Measurements from ENCODE around the gene SLC25A23.

SLC25A23 gene

GRCh38 chr19:6421075-6422014 lies 38.2 kb downstream of the SLC25A23 start:
- no peak for FAIRE-seq
- peak; percentile 11 for DNase-seq (ENCODE audit: insufficient read length, low spot score)

GRCh38 chr19:6418562-6418932 lies 41.0 kb downstream of the SLC25A23 start:
- TF ChIP-seq, protein P1, sequence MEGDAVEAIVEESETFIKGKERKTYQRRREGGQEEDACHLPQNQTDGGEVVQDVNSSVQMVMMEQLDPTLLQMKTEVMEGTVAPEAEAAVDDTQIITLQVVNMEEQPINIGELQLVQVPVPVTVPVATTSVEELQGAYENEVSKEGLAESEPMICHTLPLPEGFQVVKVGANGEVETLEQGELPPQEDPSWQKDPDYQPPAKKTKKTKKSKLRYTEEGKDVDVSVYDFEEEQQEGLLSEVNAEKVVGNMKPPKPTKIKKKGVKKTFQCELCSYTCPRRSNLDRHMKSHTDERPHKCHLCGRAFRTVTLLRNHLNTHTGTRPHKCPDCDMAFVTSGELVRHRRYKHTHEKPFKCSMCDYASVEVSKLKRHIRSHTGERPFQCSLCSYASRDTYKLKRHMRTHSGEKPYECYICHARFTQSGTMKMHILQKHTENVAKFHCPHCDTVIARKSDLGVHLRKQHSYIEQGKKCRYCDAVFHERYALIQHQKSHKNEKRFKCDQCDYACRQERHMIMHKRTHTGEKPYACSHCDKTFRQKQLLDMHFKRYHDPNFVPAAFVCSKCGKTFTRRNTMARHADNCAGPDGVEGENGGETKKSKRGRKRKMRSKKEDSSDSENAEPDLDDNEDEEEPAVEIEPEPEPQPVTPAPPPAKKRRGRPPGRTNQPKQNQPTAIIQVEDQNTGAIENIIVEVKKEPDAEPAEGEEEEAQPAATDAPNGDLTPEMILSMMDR (IDR thresholded peaks at IDR 0.05; ENCODE audit: insufficient read depth, missing control alignments), result no peak
- no peak for DNase-seq (ENCODE audit: insufficient read length, low spot score)
- no peak for FAIRE-seq

More at GRCh38 chr19:6421075-6422014, 38.2 kb downstream of the SLC25A23 start:
- TF ChIP-seq, protein P1 (IDR thresholded peaks at IDR 0.05; ENCODE audit: insufficient read depth, missing control alignments), result no peak

DNA sequence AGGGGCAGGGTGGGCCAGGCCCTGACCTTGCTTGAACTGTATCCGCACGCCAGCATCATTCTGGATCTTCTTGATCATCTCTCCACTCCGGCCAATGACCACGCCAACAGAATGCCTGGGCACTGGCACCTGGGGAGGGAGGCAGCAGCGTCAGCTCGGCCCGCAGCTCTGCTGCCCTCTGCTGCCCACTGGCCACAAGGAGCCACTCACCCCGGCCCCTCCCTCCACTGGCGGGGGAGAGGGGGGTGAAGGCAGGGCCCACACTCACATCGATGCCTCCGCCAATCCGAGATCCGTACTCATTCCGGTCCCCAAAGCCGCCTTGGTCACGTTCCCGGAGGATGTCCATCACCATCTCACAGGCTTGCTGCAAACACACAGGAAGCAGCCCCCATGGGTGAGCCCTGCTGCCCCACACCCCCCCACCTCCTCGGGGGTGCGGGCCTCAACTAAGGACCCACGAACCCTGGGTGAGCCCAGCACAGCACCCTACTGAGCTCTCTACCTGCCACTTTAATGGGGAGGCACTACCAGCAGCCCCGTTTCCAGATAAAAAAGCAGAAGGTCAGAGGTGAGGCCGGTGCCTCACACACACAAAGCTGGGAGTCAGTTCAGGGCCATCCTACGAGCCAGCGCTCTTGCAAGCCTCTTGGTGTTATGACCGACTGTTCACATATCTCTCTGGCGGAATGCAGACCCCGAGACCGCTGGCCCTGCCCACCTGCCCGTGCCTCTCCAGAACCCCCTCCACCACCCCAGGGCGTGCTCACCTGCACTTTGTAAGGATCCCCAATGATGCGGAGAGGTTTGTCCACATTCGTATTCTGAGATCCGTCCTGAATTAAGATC lies 41.7 kb downstream of the SLC25A23 start:
- FAIRE-seq, result no peak
- TF ChIP-seq, protein P1 (IDR thresholded peaks at IDR 0.05; ENCODE audit: insufficient read depth, missing control alignments), result no peak
- DNase-seq (ENCODE audit: insufficient read length, low spot score), result peak; percentile 19

DNA sequence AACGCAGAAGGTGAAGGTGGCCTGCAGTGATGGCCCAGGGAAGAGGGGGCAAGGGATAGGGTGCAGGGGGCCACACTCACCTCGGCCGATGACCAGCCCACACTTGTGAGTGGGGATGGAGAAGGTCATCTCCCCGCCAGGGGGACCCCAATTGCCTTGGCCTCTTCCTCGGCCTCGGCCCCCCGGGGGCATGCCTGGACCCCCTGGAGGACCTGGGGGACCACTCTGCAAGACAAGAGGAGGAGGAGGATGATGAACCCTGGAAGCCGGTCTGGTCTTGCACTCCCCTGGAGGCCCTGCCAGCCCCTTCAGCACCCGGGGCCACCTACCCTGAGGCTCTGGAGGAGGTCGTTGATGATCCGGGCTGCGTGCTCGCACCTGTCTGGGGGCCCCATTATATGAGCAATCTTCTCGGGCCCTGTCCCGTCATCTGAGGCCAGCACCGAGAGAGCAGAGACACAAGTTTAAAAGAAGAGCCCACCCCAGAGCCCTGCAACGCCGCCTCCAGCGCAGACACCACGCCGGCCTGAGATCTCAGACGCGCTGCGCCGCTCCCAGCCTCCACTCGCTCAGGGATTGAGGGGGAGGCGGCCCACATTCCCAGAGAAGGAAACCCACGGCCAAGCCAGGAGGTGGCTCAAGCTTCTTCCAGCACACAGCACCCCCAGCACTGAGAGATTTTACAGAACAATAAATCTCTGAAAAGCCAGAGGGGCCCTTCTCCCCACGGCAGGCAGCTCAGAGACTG lies 42.8 kb downstream of the SLC25A23 start:
- no peak for FAIRE-seq
- peak; percentile 1 for DNase-seq (ENCODE audit: insufficient read length, low spot score)
- TF ChIP-seq, protein P1 (IDR thresholded peaks at IDR 0.05; ENCODE audit: insufficient read depth, missing control alignments), result no peak

- no peak for FAIRE-seq
- peak; percentile 13 for DNase-seq (ENCODE audit: insufficient read length, low spot score)
- TF ChIP-seq, protein P1 (IDR thresholded peaks at IDR 0.05; ENCODE audit: insufficient read depth, missing control alignments), result no peak
Measured at GRCh38 chr19:6415591-6416190, 43.9 kb downstream of the SLC25A23 start.

DNA sequence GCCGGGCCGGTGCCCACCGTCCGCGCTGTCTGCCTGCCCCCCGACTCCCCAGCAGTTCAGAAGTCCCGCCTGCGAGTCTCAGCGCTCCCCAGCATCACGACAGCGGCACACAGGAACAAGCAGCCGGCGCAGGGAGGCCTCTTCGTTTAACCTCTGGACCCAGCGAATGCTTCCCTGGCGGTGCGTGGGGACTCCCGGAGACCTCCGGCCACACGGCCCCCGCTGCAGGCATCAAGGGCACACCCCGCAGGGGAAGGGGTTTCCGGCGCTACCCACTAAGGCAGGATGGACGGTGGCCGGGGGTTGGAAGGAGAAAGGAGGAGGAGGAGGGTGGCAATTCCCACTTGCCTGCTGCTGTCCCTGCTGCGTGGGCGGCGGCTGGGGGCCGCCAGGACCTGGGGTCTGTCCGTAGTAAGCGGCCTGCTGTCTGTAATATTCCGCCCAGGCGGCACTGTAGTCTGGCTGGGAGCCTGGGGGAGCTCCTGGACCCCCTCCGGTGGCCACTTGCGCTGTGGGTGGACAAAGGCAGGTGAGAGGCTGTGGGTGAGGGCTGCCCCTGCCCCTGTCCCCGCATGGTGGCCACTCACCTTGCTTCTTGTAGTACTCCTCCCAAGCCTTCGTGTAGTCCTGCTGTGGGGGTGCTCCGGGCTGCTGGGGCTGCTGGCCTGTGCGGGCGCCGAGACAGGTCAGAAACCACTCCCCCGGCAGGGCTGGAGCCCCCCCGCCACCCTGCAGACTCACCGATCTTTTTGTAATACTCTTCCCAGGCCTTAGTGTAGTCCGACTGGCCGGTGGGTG lies 44.6 kb downstream of the SLC25A23 start:
- FAIRE-seq (no peak), DNase-seq (ENCODE audit: insufficient read length, low spot score) (peak; percentile 9)
- TF ChIP-seq, protein P1 (IDR thresholded peaks at IDR 0.05; ENCODE audit: insufficient read depth, missing control alignments), result no peak
